Measurements from ENCODE around the gene PIGZ. TPM values are rescaled to one million over a fixed set of nuclear protein-coding genes. Genes with fewer than 3 reads are reported as not detected.

PIGZ gene
- total and polyA plus RNA-seq, 4 donors: 1.4 to 5.5 (median 2.2) TPM

DNA sequence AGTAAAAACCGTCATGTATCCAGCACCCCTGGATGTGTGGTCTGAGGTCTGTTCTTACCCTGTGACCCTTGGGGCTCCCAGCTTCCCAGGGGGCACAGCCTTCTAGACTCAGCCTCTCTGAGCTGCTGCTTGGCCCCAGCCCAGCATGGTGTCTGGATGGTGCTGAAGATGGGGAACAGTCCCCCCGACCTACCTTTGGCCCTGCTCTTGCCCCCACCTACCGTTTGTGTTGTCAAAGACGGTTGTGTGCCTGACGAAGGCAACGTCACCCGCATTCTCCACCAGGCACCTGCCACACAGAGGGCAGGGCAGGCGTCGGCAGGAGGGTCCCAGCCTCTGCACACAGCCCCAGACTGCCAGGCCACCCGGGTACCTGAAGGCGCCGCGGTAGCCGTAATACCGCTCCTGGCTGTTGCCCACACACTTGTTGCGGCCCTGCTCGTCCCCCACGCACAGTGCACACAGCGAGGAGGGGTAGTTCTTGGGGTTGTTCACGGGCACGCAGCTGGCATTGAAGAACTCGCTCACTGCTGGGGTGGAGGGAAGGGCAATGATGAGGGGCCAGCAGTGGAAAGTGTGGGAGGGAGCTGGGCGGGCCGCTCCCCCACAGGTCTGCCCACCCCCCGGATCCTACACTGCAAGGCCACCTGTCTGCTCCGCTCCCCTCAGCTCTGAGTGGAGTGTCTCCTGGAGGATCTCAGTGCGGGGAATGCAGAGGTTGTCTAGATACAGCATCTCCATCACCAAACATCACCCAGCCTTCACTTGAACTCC, 40.0 kb upstream of the PIGZ start:
- Histone ChIP-seq H3K27ac (ENCODE audit: low read depth in 1 of 2, low read length in 1 of 2) (no peak overlapping the region), H3K4me3 (no peak overlapping the region), H3K9me3 (ENCODE audit: control insufficient read depth in 4 of 4, insufficient read depth in 3 of 4, low read length in 3 of 4) (no peaks in the 10 kb centered on the region), H3K4me1 (ENCODE audit: control insufficient read depth in 5 of 5, insufficient read depth in 5 of 5, low read length in 5 of 5) (peaks cover 0 to 23% (median 5%) of the 10 kb centered on the region in 5 donors), H3K27me3 (ENCODE audit: control insufficient read depth in 3 of 3, insufficient read depth in 3 of 3, low read length in 2 of 3) (no peaks in the 10 kb centered on the region), H3K36me3 (ENCODE audit: control insufficient read depth in 4 of 4, insufficient read depth in 4 of 4, low read length in 4 of 4) (no peaks in the 10 kb centered on the region), H3K9ac (ENCODE audit: insufficient read depth in 1 of 2, low read length in 2 of 2) (no peak overlapping the region)
- DNase-seq (no peak), ATAC-seq (ENCODE audit: insufficient read depth, low FRiP score) (no peak)
- TF ChIP-seq, protein P1, sequence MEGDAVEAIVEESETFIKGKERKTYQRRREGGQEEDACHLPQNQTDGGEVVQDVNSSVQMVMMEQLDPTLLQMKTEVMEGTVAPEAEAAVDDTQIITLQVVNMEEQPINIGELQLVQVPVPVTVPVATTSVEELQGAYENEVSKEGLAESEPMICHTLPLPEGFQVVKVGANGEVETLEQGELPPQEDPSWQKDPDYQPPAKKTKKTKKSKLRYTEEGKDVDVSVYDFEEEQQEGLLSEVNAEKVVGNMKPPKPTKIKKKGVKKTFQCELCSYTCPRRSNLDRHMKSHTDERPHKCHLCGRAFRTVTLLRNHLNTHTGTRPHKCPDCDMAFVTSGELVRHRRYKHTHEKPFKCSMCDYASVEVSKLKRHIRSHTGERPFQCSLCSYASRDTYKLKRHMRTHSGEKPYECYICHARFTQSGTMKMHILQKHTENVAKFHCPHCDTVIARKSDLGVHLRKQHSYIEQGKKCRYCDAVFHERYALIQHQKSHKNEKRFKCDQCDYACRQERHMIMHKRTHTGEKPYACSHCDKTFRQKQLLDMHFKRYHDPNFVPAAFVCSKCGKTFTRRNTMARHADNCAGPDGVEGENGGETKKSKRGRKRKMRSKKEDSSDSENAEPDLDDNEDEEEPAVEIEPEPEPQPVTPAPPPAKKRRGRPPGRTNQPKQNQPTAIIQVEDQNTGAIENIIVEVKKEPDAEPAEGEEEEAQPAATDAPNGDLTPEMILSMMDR (IDR thresholded peaks at IDR 0.05; ENCODE audit: control extremely low read depth, extremely low read depth): no peak
- 91 to 93% methylated on average over 27 of the region's 27 CpGs for WGBS, 2 donors

DNA sequence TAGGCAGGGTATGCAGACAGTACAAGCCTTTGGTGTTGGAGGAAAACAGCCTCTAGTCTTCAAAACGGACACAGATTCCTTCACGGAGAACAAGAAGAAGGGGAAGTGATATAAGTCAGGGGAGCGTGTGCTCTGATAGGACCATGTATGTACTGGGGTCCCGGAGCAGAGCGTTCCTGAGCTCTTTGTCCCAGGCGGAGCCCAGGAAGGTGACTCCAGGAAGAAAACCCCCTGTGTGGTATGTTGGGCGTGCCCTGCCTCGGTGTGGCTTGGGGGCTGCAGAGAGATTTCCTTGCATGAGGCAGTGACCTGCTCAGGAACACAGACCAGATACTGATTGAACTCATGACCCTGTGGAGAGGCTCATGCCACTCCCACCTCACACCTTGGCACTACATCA, 39.3 kb upstream of the PIGZ start:
- 74 to 75% methylated on average over 8 of the region's 8 CpGs for WGBS, 2 donors
- H3K4me1 ChIP-seq (ENCODE audit: control insufficient read depth in 5 of 5, insufficient read depth in 5 of 5, low read length in 5 of 5): peaks cover 0 to 23% (median 7%) of the 10 kb centered on the region in 5 donors
- TF ChIP-seq, protein P1 (IDR thresholded peaks at IDR 0.05; ENCODE audit: control extremely low read depth, extremely low read depth): no peak
- no peaks in the 10 kb centered on the region for H3K36me3 ChIP-seq (ENCODE audit: control insufficient read depth in 4 of 4, insufficient read depth in 4 of 4, low read length in 4 of 4)
- no peaks in the 10 kb centered on the region for H3K27me3 ChIP-seq (ENCODE audit: control insufficient read depth in 3 of 3, insufficient read depth in 3 of 3, low read length in 2 of 3)
- H3K27ac ChIP-seq (ENCODE audit: low read depth in 1 of 2, low read length in 1 of 2): no peak overlapping the region
- no peak for ATAC-seq (ENCODE audit: insufficient read depth, low FRiP score)
- DNase-seq: no peak
- H3K9ac ChIP-seq (ENCODE audit: insufficient read depth in 1 of 2, low read length in 2 of 2): no peak overlapping the region
- no peaks in the 10 kb centered on the region for H3K9me3 ChIP-seq (ENCODE audit: control insufficient read depth in 4 of 4, insufficient read depth in 3 of 4, low read length in 3 of 4)
- no peak overlapping the region for H3K4me3 ChIP-seq

DNA sequence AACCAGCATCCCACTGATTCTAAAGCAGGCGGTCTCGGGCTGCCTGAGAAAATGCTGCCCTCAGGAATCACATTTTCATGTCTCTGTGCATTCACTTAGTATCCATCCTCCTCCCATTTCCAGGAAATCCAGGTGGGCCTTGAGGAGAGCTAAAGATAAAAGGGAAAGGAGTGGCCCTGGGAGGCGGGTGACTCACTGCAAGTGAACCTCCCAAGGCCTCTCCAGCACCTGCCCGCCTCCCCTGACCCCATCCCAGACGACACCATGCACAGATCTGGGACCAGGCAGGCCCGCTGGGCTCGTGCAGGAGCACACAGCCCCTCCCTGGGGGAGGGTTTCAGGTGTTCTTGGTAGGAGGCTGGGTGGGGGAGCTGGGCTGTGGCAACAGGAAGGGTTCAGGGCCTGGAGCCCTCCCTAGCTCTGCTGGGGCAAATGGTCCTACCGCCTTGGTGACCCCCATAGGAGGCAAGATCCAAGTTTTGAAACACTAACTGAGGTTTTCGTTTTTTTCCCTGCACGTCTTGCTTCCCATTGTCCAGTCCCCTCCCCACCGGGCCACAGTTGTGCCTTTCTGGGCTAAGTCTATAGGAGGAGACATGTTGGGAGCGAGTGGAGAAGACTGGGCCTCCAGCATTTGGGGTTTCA, 38.8 kb upstream of the PIGZ start:
- 90 to 92% methylated on average over 12 of the region's 12 CpGs for WGBS, 2 donors
- Histone ChIP-seq H3K4me1 (ENCODE audit: control insufficient read depth in 5 of 5, insufficient read depth in 5 of 5, low read length in 5 of 5) (peaks cover 0 to 23% (median 7%) of the 10 kb centered on the region in 5 donors), H3K27ac (ENCODE audit: low read depth in 1 of 2, low read length in 1 of 2) (no peak overlapping the region), H3K4me3 (no peak overlapping the region), H3K9me3 (ENCODE audit: control insufficient read depth in 4 of 4, insufficient read depth in 3 of 4, low read length in 3 of 4) (no peaks in the 10 kb centered on the region), H3K27me3 (ENCODE audit: control insufficient read depth in 3 of 3, insufficient read depth in 3 of 3, low read length in 2 of 3) (no peaks in the 10 kb centered on the region), H3K36me3 (ENCODE audit: control insufficient read depth in 4 of 4, insufficient read depth in 4 of 4, low read length in 4 of 4) (no peaks in the 10 kb centered on the region), H3K9ac (ENCODE audit: insufficient read depth in 1 of 2, low read length in 2 of 2) (no peak overlapping the region)
- TF ChIP-seq, protein P1 (IDR thresholded peaks at IDR 0.05; ENCODE audit: control extremely low read depth, extremely low read depth): no peak
- no peak for ATAC-seq (ENCODE audit: insufficient read depth, low FRiP score)
- no peak for DNase-seq

Data from lung (tissue), 12 donors.